ENCODE measurements around the gene RASSF6. TPM values are rescaled to one million over a fixed set of nuclear protein-coding genes. Genes with fewer than 3 reads are reported as not detected.
"Not testable (repeated sequence)": the region's sequence is repeated elsewhere in the genome, so short reads cannot be mapped to it uniquely, and the experiment has no call there.

RASSF6 gene
- total RNA-seq: under 0.01 TPM

GRCh38 chr4:73620115-73620792, at the start of gene RASSF6:
TSS of gene RASSF6 (minus strand) at chr4:73620436. CDS start at chr4:73611795, 8,641 bp downstream.
- no peak for FAIRE-seq

GRCh38 chr4:73669410-73670183, 49.4 kb upstream of the RASSF6 start:
- no peak for DNase-seq (ENCODE audit: low spot score in 2 of 2)

More at GRCh38 chr4:73620115-73620792, at the start of gene RASSF6:
- DNase-seq (ENCODE audit: low spot score in 2 of 2): no peak

GRCh38 chr4:73668782-73669201, 48.6 kb upstream of the RASSF6 start:
- DNase-seq (ENCODE audit: low spot score in 2 of 2) (no peak), FAIRE-seq (no peak)

More at GRCh38 chr4:73669410-73670183, 49.4 kb upstream of the RASSF6 start:
- FAIRE-seq: no peak

- FAIRE-seq; DNase-seq (ENCODE audit: low spot score in 2 of 2): not testable (repeated sequence)
Observed at GRCh38 chr4:73665924-73666323, 45.7 kb upstream of the RASSF6 start.

GRCh38 chr4:73664470-73664869, 44.2 kb upstream of the RASSF6 start:
- no peak for DNase-seq (ENCODE audit: low spot score in 2 of 2)
- no peak for FAIRE-seq

- no peak for FAIRE-seq
- no peak for DNase-seq (ENCODE audit: low spot score in 2 of 2)
Observed at GRCh38 chr4:73663576-73663975, 43.3 kb upstream of the RASSF6 start.

GRCh38 chr4:73662709-73663546, 42.7 kb upstream of the RASSF6 start:
- FAIRE-seq (no peak), DNase-seq (ENCODE audit: low spot score in 2 of 2) (peak in 1 of 2 donors; percentile 12)

- no peak for FAIRE-seq
Observed at GRCh38 chr4:73661646-73662119, 41.4 kb upstream of the RASSF6 start.

GRCh38 chr4:73660808-73661207, 40.6 kb upstream of the RASSF6 start:
- FAIRE-seq (no peak), DNase-seq (ENCODE audit: low spot score in 2 of 2) (no peak)

More at GRCh38 chr4:73661646-73662119, 41.4 kb upstream of the RASSF6 start:
- no peak for DNase-seq (ENCODE audit: low spot score in 2 of 2)

GRCh38 chr4:73653695-73654106, 33.5 kb upstream of the RASSF6 start:
- DNase-seq (ENCODE audit: low spot score in 2 of 2): peak; percentile 12 to 33
- FAIRE-seq: peak; percentile 94

- DNase-seq (ENCODE audit: low spot score in 2 of 2): no peak
- FAIRE-seq: no peak
Observed at GRCh38 chr4:73650250-73650649, 30.0 kb upstream of the RASSF6 start.

- no peak for DNase-seq (ENCODE audit: low spot score in 2 of 2)
- FAIRE-seq: no peak
Observed at GRCh38 chr4:73648478-73648877, 28.2 kb upstream of the RASSF6 start.

GRCh38 chr4:73646117-73646516, 25.9 kb upstream of the RASSF6 start:
- FAIRE-seq: no peak
- no peak for DNase-seq (ENCODE audit: low spot score in 2 of 2)

GRCh38 chr4:73631565-73632226, 11.5 kb upstream of the RASSF6 start:
- DNase-seq (ENCODE audit: low spot score in 2 of 2): no peak
- no peak for FAIRE-seq

- not testable (repeated sequence) for FAIRE-seq; DNase-seq (ENCODE audit: low spot score in 2 of 2)
Observed at GRCh38 chr4:73628834-73629233, 8.6 kb upstream of the RASSF6 start.

GRCh38 chr4:73621357-73621756, 1.1 kb upstream of the RASSF6 start:
- DNase-seq (ENCODE audit: low spot score in 2 of 2) (no peak), FAIRE-seq (no peak)

- FAIRE-seq (no peak), DNase-seq (ENCODE audit: low spot score in 2 of 2) (no peak)
Observed at GRCh38 chr4:73619346-73619745, 890 bp downstream of the RASSF6 start.

GRCh38 chr4:73617256-73617655, 3.0 kb downstream of the RASSF6 start:
- DNase-seq (ENCODE audit: low spot score in 2 of 2): no peak
- no peak for FAIRE-seq

- no peak for FAIRE-seq
- DNase-seq (ENCODE audit: low spot score in 2 of 2): no peak
Observed at GRCh38 chr4:73615613-73616012, 4.6 kb downstream of the RASSF6 start.

- DNase-seq (ENCODE audit: low spot score in 2 of 2) (no peak), FAIRE-seq (no peak)
Observed at GRCh38 chr4:73614311-73614867, 5.8 kb downstream of the RASSF6 start.

All from frontal cortex (tissue), 4 donors.